NCI-H2227 (cell line): Measurements from ENCODE around the gene WWC1.
"Not testable (repeated sequence)": the region's sequence is repeated elsewhere in the genome, so short reads cannot be mapped to it uniquely, and the experiment has no call there.

Experiments used
- DNase-seq: peaks from one replicate; lab custom pipeline; 2025; ENCODE audit not compliant: unreplicated experiment; lab: John Stamatoyannopoulos, UW

Gene WWC1

DNA sequence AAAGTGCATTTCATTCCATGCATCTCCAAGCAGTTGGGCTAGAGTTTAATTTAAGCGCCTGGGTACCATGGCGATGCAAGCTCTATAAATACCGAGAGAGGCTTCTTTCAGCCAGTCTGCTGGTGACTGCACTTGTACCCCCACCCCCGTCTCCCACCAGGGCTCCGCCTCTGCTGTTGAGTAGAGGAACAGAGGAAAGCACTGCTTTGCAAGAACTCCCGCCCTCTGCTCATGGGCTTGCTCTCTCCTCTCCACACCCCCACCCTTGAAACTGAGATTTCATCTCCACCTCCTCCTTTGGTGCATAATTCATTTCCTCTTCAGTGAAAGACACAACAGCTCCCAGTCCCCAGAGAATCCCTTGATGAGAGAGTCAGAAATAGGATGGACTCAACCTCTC is 5.1 kb upstream of the WWC1 start:
- peak; percentile 8 for DNase-seq

DNA sequence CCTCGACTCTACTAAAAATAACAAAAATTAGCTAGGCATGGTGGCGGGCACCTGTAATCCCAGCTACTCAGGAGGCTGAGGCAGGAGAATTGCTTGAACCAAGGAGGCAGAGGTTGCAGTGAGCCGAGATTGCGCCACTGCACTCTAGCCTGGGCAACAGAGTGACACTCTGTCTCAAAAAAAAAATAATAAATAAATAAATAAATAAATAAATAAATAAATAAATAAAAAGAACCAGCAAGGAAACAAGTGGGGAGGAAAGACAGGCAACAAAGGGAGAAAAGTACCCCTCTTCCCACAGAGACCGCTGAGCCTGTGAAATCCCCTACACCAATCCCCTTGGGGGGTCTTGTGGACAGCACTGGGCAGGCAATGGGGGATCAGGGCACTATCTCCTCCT is 4.6 kb upstream of the WWC1 start:
- DNase-seq = not testable (repeated sequence)

DNA sequence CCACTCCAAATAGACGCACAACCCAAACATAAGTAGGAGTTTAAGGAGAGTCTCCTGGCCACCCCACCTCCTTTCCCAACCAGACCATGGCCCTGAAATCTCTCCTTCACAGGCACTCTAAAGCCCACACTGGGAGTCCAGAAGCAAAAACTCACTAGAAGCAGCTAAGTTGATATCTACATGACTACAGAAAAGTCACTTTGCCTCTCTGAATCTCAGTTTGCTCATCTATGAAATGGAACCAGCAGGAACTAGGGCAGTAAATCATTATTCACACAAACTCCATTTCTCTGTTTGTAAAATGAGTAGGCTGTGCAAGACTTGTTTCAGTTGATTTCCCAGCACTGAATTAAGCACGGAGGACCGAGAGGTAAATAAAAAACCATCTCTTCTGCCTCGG is 4.1 kb upstream of the WWC1 start:
- no peak for DNase-seq

DNA sequence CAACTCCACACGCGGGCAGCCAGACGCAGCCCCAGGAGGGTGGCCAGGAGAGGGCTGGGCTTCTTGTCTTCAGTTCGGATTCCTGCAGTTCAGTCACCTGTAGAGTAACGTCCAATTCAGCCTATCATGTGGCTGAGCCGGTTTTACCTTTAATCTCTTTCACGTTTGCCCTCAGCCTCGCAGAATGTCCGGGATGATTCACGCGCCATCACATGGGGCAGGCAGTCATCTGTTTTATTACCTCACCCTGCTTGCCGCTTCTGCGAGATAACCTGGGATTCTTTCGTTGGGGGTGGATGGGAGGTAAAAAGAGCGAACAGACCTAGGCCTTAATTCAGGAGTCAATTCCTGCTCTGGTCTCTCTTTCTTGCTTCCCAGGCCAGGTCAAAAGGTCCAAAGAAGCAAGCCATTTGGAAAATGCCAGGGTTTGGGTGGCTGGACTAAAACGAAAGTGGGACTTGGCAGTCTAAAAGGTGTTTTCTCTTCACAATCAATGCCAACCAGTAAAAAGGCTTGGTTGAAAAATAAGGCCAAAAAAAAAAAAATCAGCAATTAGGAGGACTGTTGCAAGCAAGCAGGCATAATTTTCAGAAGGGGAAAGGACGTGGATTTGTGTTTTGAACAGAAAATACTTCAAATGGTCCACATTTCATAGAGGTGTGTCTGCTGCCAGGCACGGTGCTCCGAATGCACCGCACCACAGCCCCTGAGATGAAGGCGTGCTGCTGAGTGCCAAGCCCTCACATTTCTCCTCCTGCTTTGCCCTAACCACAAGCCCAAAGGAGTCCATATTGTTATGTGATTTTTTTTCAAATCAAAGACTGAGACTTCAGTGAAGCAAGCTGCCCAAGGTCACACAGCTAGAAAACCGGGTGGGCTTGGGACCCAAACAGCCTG is 2.8 kb upstream of the WWC1 start:
- no peak for DNase-seq

DNA sequence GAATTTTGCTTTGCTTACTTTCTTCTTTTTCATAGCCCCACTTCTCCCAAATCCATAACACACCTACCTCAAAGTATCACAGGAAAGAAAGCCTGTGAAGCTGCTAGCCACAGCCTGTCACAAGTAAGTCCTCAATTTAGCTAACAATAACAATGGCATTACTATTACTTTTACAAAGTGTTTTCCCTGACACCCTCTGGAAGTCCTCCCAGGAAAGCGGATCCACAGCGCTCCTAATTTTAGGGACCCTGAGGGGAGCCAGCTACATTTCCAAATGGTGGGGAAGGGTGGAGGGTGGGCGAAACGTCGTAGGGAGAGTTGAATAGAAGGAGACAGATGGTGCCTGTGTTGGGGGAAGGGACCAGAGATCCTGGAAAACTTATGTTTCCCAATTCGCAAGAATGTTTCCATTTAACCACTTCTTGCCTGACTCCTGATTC is 523 bp upstream of the WWC1 start:
- DNase-seq = no peak

DNA sequence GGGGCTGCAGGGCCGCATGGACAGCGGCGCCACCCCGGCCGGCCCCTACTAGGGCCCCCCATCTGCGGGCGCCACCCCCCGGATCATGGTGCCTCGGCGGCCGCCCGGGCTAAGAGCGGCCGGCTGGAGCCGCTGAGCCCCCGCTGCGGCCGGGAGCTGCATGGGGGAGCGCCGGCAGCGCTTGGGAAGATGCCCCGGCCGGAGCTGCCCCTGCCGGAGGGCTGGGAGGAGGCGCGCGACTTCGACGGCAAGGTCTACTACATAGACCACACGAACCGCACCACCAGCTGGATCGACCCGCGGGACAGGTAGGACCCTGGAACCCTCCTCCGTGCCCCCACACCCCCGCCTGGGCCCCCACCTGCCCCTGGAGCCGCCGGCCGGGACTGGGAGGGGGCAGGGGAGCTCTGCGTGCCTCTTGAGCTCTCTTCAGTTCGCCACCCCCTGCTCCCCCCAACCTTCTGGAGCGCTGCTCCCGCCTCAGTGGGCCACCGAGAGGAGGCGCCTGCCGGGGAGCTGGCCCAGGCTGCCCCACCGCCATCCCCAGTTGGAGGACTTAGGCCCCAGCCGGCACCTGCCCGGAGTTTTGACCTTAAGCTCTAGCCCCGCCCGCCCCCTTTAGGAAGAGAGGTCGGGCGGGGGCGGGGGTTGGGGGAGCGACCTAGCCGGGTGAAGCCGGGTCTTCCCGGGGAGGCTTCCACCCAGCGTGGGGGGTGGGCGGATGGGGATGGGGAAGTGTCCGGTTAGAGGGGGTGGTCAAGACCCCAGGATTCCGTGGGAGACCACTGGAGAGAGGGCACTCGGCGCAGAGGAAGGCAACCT is 730 bp downstream of the WWC1 start:
- peak; percentile 33 for DNase-seq

DNA sequence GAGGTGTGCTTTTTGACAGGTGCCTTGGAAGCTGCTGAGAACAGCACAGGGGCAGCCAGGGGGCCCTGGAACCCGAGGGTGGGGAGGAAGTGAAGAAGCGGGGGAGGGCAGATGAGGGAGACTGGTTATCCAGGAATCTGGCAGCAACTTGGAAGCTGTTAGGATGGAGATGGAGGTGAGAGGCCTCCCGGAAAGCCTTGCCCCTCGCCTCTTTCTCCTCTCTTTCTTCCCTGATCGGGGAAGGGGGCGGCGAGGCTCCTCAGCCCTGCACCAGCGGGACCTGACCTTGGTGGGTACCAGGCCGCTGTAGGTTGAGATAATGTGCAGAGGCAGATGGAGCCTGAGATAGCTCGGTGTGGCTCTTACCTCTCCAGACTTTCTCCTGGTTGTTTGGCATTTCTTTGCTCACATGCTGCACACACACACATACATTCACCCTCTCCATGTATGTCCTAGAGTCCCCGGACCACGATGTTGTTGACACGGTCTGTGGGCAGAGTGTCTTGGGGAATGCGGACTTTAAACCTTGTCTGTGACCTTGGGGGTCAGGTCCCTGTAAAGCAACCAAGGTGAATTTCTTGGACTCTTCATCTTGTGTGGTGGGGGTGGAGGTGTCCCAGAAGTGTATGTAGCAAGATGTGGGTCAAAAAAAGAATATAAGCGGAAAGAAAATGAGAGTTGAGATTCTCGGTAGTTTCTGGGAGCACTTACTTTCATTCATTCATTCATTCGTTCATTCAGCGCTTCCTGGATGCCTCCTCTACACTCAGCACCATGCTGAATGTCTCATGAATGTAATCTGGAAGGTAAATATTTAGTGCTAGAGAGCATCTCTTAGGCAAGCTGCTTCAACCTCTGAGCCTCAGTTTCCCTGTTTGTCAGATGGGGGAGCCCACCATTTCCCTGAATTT is 1.6 kb downstream of the WWC1 start:
- no peak for DNase-seq

DNA sequence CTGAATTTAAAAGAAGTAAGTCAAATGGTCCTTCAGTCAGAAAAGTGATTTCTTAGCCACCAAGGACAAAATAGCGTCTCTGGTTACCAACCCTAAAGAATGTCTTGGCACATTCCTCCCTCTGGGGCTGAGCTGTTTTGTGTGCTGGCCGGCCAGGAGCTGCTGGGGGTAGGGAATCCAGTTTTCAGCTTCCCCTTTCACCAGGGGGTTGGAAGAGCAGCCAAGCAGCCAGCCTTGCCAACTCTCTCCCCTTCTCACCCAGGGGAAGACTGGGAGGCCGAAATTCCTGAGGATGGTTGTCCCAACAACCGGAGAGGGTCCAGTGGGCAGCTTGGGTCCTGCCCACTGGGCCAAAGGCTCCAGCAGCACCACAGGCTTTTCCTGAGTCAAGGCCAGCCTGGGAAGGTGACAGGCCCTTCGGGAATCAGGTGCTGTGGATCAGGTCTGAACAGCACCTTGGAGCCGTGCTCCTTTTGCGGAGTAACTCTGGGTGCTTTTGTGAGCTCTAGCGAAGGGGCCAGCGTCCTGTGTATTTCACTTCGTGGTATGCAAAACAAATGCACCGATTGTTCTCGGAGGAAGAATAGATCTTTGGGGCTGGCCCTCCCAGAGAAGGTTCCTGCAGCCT is 4.2 kb downstream of the WWC1 start:
- no peak for DNase-seq

DNA sequence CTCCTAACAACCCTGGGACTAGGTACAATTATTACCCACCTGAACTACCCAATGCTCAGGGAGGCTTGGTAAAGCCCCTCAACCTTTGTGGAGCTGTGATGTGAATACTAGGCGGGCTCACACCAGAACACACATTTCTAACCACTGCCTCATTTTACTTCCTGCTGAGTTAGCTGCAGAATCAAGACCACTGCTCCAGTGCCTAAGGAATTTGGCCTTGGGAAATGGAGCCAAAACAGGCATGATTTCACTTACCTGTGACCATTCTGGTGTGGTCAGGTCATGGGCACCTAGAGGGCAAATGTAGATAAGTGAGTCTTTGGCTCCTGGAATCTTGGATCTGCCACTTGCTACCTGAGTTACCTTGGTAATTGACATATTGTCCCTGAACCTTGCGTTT is 5.2 kb downstream of the WWC1 start:
- no peak for DNase-seq

DNA sequence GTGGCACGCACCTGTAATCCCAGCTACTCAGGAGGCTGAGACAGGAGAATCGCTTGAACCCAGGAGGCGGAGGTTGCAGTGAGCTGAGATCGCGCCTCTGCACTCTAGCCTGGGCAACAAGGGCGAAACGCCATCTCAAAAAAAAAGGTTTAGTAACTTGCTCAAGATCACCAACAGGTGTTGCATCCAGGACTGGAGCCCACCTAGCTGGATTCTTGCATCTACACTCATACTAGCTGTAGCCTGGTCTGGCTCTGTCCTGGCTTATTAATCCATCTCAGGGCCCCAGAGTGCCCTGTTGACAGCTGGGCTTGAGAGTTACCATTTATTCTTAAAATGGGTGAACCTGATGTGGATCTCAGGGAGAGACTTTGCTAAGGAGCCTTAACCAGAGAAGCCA is 7.5 kb downstream of the WWC1 start:
- DNase-seq = no peak

DNA sequence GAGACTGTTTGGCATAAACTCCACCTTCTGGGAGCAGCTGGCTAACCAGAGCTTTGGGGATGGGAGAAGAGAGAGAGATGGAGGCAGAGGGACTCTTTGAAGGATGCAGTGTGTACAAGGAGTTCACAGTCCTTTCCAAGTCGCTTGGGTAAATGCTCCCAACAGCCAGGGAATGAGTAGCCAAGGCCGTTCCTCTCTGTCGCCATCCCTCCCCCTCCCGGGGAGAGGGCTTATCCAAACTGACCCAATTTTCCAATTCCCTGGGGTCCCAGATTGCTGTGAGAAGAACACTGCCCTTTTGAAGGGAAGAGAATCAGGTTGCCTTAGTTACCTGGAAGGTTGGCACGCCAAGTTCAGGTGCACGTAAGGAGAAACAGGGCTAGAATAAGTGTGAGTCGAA is 7.9 kb downstream of the WWC1 start:
- DNase-seq = no peak

DNA sequence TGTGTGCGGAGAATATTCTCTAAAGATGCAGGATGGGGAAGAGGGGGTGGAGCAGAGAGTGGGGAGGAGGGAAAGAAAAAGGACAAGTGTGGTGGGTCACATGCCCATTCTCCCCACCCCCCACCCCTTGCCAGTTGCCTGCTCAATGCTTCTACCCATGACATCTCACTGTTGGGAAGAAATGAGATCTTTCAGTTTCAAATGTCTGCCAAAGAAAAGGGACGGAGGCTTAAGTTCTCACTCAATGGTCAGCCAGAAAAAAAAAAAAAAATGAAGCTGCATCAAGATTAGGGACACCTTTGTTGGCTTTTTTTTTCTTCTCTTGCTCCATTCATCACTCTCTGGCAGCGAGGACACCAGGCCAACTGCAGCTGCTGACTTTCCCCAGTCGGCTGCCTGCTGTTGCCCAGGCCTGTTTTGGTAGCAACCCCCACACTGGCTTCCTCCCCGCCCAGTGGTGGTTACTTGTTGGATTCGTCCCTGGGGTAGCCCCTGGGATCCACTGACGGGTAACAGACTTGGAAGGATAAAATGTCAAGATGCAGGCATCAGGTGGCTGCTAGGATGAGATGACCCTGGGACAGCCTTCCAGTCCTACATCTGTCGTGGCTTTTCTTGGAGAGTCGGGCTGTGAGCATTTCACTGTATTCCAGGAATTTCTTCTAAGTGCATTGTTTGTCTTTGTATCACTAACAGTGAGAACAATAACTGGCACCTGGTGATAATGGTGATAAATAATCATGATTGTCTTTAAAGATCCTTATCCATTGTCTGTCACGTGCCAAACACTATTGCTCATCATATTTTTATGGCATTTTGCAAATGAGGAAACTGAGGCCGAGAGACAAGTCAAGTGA is 9.1 kb downstream of the WWC1 start:
- DNase-seq = peak; percentile 6

DNA sequence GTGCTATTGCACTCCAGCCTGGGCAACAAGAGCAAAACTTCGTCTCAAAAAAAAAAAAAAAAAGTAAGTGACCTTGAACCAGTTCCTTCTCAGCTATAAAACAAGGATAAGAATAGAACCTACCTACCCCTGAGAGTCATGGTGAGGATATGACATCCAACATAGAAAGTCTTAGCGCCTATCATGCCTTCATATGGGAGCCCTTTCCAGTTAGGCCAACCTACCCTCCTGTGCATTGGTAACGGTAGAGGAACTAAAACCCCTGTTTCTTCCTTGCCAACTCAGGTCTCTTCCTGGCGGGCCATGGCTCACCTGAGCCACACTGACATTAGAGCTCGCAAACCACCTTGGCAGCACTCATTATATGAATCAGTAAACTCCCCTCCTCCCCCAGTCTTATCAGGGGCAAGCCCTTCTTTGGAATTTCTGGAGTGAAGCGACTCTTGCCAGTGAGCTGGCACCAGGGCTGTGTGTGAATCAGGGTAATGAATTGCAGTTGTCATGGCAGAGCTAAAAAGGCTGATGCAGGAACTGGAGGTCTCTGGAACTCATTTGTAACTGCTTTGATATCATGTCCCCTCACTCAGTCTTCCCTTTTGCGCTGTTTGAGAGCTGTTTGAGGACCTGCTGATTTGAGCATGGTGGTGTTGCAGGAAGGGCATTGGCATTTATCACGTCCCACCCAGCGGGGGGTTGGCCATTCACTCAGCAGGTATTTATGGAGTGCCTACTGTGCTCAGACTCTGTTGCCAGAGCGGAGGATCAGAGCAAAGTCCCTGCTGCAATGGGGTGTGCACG is 10.3 kb downstream of the WWC1 start:
- DNase-seq = peak; percentile 2

DNA sequence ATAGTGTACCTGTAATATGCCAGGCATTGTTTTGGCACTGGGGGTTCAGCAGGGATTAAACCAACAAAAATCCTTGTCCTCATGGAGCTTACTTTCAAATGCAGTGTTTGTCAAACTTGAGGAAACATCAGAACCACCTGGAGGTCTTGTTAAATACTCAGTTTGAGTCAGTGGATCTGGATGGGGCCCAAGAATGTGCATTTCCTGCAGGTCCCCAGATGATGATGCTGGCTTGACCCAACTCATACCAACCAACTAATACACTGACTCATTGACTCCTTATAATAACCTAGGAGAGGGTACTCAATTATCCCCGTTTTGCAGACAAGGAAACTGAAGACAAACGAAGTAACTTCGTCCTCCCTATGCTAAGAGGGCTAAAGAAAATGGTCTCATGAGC is 11.3 kb downstream of the WWC1 start:
- no peak for DNase-seq

DNA sequence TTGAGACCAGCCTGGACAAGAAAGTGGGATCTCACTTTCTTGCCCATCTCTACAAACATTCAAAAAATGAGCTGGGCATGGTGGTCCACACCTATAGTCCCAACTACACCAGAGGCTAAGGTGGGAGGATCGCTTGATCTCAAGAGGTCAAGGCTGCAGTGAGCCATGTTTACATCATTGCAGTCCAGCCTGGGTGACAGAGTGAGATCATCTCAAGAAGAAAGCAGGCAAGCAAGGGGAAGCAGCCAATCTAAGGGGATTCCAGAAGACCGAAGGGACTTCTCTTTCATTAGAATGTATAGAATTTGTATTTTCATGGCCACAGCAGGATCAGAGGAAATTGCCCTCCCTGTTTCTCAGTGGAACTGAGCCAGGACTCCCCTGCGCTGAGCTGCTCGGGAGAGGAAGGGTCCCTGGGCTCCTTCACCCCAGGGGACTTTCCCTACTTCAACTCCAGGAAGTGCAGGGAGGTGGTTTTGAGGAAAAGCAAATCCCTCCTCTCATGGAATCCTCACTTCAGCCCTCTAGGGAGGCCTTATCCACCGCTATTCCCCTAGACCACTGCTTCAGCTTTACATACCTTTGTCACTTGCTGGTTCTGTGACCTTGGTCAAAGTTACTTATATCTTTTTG is 12.1 kb downstream of the WWC1 start:
- DNase-seq = no peak

DNA sequence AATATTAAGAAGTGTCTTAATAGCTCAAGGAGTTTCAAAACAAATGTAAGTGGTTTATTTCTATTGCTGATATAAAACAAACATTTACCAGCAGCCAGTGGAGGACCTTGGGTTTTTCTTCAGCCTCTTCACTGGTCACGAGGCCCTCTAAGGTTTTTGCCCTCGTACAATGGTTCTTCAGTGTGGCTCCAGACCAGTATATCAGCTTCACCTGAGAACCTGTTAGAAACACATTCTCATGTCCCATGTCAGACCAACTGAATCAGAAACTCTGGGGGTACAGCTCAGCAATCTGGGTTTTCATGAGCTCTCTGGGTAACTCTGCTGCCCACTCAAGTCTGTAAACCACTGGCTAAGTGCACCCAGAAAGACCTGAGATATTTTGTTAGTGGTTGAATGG is 12.9 kb downstream of the WWC1 start:
- DNase-seq = no peak

DNA sequence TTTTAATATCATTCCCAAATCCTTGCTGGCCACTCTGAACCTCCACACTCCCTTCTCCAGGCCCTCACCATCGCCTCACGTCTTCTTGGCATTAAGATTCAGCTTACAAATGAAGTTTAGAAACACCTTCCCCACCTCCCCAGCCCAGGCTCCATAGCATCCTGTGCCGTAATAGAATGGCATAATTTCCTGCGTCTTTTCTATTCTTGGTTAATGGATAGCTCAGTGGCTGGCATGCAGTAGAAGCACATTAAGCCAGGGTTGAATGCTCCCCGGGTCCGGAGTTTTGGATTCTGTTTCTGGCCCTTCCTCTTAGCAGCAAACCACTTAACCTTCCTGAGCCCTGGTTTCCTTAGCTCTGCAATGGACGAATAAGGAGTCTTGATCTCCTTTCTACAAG is 13.8 kb downstream of the WWC1 start:
- DNase-seq = no peak

DNA sequence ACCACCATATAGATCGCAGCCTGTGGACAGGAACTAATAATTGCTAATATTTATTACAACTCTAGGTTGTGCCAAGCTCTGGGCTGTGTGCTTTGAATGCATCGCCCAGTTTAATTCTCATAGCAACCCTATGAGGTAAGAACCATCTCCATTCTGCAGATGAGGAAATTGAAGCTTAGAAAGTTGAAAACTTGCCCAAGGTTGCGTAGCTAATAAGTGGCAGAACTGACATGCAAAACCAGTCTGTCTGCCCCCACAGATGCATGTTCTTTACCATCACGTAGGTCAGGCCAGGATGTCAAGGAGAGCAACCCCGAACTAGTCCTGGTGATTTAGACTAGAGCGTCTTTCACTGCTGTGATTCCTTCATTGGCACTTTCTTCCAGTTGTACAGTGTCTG is 15.6 kb downstream of the WWC1 start:
- no peak for DNase-seq
